Myocyte (in vitro differentiated cells): Measurements from ENCODE around the gene PDGFRA. TPM values are rescaled to one million over a fixed set of nuclear protein-coding genes. Genes with fewer than 3 reads are reported as not detected.
A peak's percentile ranks its signal among the peaks of the same experiment; 100 is the strongest.

Experiments used
- DNase-seq: peaks from one replicate; pipeline ENCODE4 v3.0.0-alpha.2; 2012; ENCODE audit warnings: low read depth
- polyA plus RNA-seq: library from polyadenylated mRNA; unstranded; fragments of >200 nt; gene quantifications from one replicate; pipeline ENCODE4 v1.2.1, GENCODE V29; 2012; ENCODE audit warnings: missing spikeins
- total RNA-seq: library from RNA; depleted of rRNA; stranded (reverse); fragments of >200 nt; gene quantifications from 2 replicates; pipeline ENCODE4 v1.2.3, GENCODE V29; 2014

The PDGFRA gene
- 2.1 and 4.3 TPM in 2 replicates for total RNA-seq
- 0.96 TPM for polyA plus RNA-seq

DNA sequence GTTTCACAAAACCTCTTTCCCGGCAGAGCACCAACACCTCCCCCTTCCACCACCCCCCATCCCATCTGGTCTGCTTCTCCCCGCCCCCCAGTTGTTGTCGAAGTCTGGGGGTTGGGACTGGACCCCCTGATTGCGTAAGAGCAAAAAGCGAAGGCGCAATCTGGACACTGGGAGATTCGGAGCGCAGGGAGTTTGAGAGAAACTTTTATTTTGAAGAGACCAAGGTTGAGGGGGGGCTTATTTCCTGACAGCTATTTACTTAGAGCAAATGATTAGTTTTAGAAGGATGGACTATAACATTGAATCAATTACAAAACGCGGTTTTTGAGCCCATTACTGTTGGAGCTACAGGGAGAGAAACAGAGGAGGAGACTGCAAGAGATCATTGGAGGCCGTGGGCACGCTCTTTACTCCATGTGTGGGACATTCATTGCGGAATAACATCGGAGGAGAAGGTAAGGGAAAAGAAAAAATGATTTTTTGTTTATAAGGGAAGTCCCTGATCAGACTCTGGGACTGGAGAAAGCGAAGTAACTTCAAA is at the start of gene PDGFRA:
TSS of gene PDGFRA (plus strand) at position 333 of the 541 bp plus-strand sequence. CDS start 29,476 bp downstream, outside the sequence.
- no peak for DNase-seq

DNA sequence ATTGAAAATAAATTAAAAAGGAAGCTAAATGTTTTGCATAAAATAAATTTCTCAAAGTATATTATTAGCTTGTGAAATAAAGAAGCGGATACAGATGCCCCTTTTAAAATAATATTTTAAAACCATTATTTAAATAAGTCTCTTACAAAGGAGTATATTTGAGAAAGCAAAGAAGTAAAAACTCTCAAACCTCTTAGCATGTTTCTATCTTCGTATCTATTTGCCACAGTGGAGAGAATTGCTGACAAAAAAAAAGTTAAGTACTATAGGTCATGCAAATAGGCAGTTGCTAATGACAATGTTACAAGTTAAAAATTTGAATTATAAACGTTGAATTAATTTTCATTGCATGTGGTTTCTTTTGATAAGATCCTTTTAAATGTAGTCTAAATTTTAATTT is 44.5 kb upstream of the PDGFRA start:
- no peak for DNase-seq

DNA sequence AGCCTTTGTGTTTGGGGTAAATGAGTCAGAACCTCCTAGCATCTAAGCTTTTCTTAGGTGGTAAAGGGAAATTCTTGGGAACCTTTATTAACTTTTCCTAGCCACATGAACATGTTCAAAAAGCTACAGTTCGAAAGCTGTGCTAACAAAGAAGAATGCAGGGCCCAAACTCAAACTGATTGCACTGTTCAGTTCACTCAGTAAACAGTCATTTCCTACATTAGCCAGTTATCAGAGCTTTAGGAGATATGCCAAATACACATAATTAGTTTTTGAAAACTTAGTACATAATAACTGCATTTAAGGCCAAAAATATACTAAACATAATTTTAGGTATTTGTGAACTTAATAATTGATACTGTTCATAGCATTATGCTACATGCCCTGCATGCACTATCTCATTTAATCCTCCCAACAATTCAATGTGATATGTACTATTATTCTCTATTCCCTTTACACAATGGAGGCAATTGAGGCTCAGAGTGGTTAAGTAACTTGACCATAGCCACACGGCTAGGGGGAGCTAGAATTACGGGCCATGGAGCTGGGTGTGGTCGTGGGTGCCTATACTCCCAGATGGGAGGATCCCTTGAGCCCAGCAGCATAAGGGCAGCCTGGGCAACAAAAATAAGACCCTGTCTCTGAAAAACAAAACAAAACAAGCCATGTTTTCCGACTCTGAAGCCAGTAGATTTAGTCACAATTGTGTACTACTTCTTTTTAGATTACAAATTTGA is 43.9 kb upstream of the PDGFRA start:
- DNase-seq: no peak

DNA sequence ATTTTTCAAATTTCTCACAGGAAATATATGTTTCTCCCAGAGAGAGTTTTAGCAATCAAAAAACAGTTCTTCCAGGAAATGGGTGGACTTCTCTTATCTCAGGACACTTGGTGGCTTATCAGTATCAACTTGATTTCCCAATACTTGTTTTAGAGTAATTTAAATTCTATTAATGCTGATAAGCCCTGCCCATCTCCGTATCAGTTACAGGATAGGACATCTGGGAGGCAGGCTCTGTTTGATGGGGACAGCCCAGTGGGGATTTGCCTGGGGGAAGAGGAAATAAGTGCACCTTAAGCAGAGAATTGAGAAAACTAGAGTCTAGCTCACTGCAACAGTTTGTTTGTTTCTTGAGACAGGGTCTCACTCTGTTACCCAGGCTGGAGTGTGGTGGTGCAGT is 43.2 kb upstream of the PDGFRA start:
- DNase-seq: no peak

DNA sequence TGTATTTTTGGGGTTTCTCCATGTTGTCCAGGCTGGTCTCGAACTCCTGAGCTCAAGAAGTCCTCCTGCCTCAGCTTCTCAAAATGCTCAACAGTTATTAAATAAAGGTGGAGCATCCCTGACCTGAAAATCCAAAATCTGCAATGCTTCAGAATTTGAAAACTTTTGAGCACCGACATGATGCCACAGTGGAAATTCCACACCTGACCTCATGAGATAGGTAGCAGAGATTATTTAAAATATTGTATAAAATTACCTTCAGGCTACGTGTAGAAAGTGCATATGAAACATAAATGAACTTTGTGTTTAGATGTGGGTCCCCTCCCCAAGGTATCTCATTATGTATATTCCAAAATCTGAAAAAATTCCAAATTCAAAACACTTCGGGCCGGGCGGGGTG is 42.7 kb upstream of the PDGFRA start:
- no peak for DNase-seq

DNA sequence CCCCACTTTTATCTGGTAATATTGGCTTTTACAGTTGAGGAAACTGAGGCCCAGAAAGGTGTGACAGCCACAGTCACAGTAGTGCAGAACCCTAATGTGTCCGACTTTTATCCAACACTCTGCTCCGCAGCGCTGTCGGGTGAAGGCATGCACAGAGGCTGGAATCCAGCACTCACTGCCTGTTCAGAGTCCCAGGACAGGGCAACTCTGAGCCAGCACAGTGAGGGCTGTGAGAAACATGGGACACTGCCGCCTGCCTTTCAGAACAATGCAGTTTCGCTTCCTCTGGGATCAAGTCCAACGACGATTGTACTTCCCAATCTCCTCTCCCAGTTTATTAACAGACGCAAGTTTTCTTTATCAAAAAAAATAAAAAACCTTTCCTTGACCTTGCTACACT is 41.9 kb upstream of the PDGFRA start:
- DNase-seq: no peak

DNA sequence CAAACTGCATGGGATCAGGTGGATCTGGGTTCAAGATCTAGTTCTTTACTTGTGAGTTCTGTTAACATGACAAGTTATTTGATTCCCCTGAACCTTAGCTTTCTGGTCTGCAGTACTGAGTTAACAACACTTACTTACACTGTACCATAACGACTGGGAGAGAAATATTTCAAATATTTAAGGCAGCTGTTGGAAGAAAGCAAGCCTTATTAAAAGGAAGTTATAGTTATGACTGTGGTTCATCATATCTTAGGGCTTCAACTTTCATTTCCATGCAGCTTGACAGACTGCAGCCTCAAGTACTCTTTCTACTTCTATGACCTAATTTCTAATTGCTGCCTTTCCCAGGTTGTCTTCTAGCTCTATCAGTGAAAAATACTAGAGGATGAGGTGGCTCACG is 40.0 kb upstream of the PDGFRA start:
- peak; percentile 53 for DNase-seq

DNA sequence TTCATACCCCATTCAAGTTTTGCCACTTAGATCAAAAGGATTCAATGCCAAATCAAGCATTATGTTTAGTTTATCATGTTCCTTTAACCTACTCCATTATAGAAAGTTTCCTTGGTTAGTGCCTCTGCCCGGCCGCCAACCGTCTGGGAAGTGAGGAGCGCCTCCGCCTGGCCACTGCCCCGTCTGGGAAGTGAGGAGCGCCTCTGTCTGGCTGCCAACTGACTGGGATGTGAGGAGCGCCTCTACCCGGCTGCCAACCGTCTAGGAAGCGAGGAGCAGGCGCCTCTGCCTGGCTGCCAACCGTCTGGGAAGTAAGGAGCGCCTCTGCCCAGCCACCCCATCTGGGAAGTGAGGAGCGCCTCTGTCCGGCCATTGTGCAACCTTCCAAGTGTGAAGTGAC is 36.3 kb upstream of the PDGFRA start:
- DNase-seq: no peak

DNA sequence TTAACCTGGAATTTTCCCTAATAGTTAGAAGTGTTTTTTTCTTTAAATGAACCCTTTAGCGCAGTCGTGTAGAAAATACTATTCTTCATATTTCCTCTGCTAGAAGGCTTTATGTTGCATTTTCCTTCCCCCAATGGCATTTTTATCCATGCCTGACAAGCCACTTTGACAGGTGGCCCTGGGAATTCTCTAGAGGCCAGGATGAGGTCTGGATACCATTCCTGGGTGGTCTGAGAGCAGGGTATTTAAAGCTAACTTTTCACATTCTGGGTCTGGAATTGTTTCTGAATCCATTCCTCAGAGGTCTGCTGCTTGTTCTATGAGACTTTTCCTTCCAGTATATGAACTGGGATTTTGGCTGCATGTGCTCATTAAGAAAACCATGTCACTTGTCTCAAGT is 31.2 kb upstream of the PDGFRA start:
- peak; percentile 88 for DNase-seq

DNA sequence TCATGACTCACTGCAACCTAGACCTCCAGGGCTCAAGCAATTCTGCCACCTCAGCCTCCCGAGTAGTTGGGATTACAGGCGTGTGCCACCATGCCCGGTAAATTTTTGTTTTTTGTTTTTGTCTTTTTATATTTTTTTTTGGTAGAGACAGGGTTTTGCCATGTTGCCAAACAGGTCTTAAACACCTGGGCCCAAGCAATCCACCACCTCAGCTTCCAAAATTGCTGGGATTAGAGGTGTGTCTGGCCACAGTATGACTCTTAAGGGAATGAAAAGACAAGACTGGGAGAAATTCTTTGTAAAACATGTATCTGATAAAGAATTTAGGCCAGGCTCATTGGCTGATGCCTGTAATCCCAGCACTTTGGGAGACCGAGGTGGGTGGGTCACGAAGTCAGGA is 29.2 kb upstream of the PDGFRA start:
- DNase-seq: no peak

DNA sequence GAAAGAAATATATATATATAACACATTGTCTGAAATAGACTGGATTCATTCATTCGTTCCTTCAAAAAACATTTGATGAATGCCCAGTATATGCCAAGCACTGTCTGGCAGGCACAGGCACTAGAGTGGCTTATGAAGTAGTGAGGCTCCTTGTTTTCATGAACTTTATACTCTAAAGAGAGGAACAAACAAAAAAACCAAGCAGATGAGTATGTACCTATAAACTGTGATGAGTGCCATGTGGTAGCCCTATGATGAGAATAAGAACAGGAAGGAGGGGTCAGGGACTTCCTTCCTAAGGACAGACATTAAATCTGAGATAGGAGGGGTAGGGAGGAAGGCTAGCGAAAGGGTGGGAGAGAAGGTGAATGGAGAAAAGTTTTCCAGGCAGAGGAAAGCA is 19.5 kb upstream of the PDGFRA start:
- no peak for DNase-seq

DNA sequence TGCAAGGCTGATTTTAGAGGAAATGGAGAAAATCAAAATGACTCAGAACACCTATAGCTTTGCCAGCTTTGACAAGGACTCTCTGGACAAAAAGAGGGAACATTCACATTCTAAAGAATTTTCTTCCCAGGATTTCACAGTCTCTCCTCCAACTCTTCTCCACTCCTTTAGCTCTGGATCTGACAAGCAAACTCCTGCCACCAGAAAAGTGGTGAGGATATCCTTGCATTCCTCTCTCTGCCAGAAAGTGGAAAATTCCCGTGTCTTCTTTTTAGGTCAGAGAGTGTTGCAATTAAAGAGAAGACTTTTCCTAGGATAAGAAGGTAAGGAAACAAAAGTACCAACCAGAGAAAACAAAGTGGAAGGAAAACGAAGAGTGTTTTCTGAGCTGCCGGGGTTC is 16.1 kb upstream of the PDGFRA start:
- DNase-seq: no peak

DNA sequence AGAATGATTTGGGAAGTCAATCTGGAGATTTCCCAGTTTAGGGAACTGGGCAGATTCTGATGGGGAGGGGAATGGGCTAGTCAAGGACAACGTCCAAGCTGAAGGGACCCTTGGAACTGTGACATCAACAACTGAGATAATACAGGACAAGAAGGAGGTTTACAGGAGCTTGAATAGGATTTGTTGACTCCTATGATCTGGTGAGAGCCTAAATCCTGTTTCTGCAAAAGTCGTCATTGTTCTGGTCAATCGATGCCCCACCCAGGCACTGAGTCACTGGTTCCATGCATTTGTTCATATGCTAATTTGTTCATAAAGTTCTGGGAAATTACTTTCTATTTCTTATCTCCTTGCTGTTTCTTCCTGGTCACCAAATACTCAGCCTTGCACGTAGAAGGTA is 15.3 kb upstream of the PDGFRA start:
- no peak for DNase-seq

DNA sequence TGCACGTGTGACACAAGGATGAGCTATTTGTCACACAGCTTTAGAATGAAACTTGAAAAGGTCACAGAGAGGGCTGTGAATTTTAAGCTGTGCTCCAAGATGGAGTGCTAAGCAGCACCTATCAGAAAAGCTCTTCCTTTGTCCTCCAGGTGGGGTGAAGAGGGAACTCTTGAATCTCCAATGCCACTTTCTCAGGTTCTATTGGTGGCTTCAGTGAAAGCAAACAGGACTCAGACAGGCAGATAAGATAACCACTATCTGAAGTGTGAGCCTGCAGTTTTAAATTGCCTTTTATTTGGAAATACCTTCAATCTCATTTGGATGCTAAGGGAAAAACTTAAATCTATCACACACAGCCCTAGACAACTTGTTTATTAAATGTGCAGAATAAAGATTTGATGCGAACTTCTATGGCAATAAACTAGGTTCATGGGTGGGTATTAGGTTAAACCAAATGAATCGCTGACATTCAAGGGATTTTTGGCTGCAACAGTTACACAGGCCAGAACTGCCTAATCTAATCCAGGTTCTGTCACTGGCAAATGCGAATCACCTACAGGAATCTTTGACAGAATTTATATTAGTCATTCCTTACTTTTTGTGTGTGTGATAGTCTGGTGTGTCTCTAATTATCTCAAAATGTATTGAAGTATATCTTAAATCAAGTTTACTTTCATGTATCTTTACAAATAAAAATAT is 13.6 kb upstream of the PDGFRA start:
- DNase-seq: no peak

DNA sequence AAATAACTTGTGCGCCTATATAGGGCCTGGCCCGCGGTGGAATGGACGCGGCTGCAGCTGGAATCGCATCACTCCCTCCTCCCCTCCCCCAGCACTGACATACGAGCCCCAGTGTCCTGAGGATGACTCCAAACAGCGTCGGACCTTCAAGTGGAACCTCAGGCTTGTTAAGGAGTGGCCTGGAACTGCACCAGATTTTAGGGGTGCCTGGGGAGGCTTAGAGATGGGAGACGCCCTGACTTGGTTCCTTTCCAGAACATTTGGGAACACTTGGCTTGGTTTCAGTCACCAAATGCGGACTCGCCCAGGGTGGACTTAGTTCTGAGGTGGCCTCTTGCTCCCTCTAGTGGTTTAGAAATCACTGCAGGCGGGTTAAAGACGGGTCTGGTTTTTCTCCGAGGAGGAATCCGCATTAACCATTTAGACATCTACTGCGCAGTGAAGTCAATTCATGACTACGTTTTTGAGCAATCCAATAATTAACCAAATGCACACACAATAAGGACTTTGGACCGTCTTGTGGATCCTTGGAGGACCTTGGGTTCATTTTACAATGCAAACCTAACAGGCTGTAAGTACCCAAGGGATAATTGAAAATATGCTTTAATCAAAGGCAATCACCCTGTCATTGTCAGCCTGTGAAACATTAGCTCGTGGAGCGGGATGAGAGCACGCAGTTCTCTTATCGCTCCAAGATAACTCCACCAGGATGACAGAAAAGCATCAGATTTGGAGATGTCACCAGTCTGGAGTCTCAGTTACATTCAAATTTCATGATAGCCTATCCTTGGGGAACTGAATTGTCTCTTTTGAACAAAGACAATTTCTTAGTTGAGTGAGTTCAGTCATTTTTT is 11.2 kb upstream of the PDGFRA start:
- DNase-seq: peak; percentile 94

DNA sequence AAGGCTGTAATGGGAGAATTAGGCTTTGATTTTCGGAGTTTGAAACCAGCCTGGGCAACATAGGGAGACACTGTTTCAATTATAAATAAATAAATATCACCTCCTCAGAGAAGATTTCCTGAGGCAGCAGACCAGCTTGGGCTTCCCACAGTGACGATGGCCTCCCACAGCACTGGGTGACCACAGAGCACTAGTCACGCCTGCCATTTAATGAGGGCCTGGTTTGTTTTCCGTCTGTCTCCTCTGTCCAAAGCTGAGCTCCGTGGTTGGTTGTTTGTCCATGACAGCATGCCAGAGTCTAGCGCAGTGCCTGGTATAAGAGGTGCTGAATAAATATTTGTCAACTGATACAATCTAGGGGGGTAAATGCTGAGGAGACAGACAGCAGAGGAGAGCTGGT is 10.4 kb upstream of the PDGFRA start:
- DNase-seq: no peak

DNA sequence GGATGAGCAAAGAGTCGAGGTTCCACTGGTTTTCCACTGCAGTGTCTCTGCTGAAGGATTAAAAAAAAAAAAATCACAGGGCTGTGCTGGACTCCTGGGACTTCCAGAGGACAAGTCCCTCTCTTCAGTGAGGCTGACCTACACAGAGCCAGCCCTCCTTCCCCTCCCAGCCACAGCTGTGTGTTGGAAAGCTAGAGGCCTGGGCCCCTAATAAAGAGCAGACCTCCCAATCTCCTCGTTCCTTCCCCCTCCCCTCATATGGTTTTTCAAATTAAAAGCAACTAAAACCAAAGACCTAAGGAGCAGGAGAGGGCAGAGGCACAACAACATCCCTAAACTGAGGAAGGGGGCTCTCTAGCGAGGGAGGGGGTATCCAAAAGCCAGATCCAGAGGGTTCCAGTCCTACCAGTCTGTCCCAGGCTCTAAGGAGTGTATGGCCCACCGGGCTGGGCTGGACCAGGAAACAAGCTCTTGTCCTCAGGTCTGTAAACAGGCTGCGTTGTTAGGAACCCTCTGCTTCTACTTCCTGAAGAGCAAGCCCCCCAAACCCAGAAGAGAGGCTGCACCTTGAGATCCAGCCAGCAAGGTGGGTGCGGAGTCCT is 4.0 kb upstream of the PDGFRA start:
- no peak for DNase-seq

DNA sequence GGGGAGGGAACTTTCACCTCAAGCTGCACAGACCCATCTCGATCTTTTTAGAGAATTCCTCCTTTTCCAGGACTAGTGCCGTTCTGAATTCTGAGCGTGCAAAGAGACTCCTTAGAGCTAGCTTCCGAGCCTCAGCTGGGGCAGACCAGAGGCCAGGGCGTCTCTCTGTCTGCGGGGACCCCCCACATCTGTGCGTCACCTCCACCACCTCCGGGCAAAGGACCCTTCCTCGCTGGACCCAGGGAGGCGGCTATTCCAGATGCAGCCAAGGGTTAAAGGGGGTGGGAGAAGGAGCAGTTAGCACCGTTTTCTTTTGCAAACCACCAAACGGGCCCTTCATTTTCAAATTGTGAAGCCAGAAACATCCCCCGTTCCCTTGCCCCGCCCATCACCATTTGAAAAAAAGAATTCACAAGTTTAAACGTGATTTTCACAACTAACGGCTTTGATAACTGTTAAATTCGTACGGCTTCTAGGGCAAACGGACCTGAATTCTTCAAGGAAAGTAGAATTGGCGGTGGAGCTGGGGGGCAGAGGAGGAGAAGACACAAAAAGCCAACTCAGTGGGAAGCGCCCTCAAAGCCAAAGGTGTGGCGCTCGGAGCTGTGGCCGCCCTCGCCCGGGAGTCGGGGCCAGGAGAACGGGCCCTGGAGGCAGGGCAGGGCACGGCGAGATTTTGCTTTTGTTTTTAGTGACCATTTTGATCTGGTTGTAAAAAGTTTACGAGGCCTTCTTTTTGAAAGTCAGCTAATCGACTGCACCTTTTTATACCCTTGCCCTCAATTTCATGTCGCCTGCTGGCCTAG is 3.3 kb upstream of the PDGFRA start:
- no peak for DNase-seq

DNA sequence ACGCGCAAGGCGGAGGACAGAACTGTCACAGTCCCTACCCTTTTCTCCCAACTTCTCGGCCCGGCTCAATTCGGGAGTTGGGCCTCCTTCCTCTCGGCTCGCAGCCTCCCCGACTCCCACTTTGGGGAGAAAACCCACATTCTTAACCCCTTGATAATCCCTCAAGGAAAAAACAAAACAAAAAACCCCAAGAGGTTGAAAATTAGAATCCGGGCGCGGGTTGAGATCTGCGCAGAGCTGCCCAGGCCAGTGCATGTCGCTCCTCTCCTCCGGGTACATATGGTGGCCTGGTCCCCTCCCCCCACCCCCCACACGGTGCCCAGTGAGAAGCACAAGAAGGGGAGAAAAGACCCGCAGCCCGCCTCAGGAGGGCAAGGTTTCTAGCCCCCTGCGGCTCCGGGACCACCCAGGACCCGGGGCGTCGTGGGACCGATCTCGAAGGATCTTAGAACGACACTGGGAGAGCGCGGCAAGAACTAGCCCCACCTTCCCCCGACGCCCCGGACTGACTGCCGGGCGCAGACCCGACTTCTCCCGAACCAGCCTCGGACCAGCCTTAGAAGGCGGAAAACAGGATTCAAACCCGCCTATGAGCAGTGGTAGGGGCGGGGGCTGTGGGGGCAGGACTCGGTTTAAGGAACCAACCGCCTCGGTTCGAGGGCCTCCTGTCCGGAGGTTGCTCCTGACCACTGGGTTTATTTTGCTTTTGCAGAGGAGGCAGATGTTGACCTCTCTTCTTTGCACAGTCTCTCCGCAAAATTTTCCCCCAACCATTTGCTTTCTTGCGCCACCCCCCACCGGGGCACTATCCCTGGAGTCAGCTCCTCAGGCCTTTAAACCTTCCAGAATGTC is 2.5 kb upstream of the PDGFRA start:
- no peak for DNase-seq
